HEK293T (cell line): ENCODE measurements around the gene CHRNA10.

ENCODE experiments used
- CTCF ChIA-PET: fragments of 350-600 bp; formaldehyde crosslinking; extraction: SDS; loops from one replicate; lab custom pipeline; 2021; ENCODE audit warnings: antibody characterized with exemption, inconsistent platforms; lab: Yijun Ruan, JAX
- POLR2A ChIA-PET: fragments of 350-600 bp; formaldehyde crosslinking; extraction: SDS; loops from one replicate; lab custom pipeline; 2020; ENCODE audit warnings: antibody characterized with exemption, inconsistent platforms; lab: Yijun Ruan, JAX
- DNase-seq: peaks from one replicate; pipeline ENCODE4 v3.0.0; 2012; ENCODE audit warnings: mixed read lengths; ENCODE audit errors: extremely low spot score
- ARNT ChIP-seq: fragments of 450-650 bp; IDR thresholded peaks from 2 replicates; pipeline ENCODE4 v1.6.1; 2017; ENCODE audit warnings: mild to moderate bottlenecking
- BHLHE40 ChIP-seq: fragments of 450-650 bp; IDR thresholded peaks from 2 replicates; pipeline ENCODE4 v1.6.1; 2016; ENCODE audit warnings: mild to moderate bottlenecking, moderate library complexity, borderline replicate concordance
- CTBP1 ChIP-seq: fragments of 450-650 bp; IDR thresholded peaks from 2 replicates; pipeline ENCODE4 v1.6.1; 2016; ENCODE audit warnings: borderline replicate concordance
- ELF4 ChIP-seq: fragments of 450-650 bp; IDR thresholded peaks from 2 replicates; pipeline ENCODE4 v1.6.1; 2017; ENCODE audit warnings: antibody characterized with exemption
- FOXA1 ChIP-seq: fragments of 450-650 bp; IDR thresholded peaks from 2 replicates; pipeline ENCODE4 v1.6.1; 2016; ENCODE audit warnings: mild to moderate bottlenecking
- FOXK2 ChIP-seq: fragments of 450-650 bp; IDR thresholded peaks from 2 replicates; pipeline ENCODE4 v1.6.1; 2016; ENCODE audit warnings: mild to moderate bottlenecking
- FOXM1 ChIP-seq: fragments of 450-650 bp; IDR thresholded peaks from 2 replicates; pipeline ENCODE4 v1.6.1; 2017; ENCODE audit warnings: mild to moderate bottlenecking, borderline replicate concordance
- HDGF ChIP-seq: fragments of 450-650 bp; IDR thresholded peaks from 2 replicates; pipeline ENCODE4 v1.6.1; 2017; ENCODE audit warnings: antibody characterized with exemption, borderline replicate concordance
- L3MBTL2 ChIP-seq: fragments of 450-650 bp; conservative IDR thresholded peaks from 2 replicates; pipeline ENCODE4 v1.6.1; 2016; ENCODE audit warnings: mild to moderate bottlenecking
- LEF1 ChIP-seq: fragments of 450-650 bp; IDR thresholded peaks from 2 replicates; pipeline ENCODE4 v1.6.1; 2017; ENCODE audit warnings: mild to moderate bottlenecking, borderline replicate concordance
- NFRKB ChIP-seq: fragments of 450-650 bp; IDR thresholded peaks from 2 replicates; pipeline ENCODE4 v1.6.1; 2016; ENCODE audit warnings: mild to moderate bottlenecking, moderate library complexity
- PKNOX1 ChIP-seq: fragments of 450-650 bp; IDR thresholded peaks from 2 replicates; pipeline ENCODE4 v1.6.1; 2016
- SP1 ChIP-seq: fragments of 450-650 bp; IDR thresholded peaks from 2 replicates; pipeline ENCODE4 v1.6.1; 2017
- SUZ12 ChIP-seq: fragments of 450-650 bp; IDR thresholded peaks from 2 replicates; pipeline ENCODE4 v1.6.1; 2016; ENCODE audit warnings: mild to moderate bottlenecking
- TARDBP ChIP-seq: fragments of 450-650 bp; IDR thresholded peaks from 2 replicates; pipeline ENCODE4 v1.6.1; 2016
- ZNF384 ChIP-seq: fragments of 450-650 bp; IDR thresholded peaks from 2 replicates; pipeline ENCODE4 v1.6.1; 2016

Gene CHRNA10

GRCh38 chr11:3700410-3700809, 29.2 kb upstream of the CHRNA10 start:
- POLR2A ChIA-PET, result no interaction called here
- TF ChIP-seq LEF1, result no peak
- no peak for TF ChIP-seq NFRKB
- TF ChIP-seq L3MBTL2, result no peak
- no peak for TF ChIP-seq ZNF384
- TF ChIP-seq FOXM1, result no peak
- TF ChIP-seq SUZ12, result no peak
- CTCF ChIA-PET, result no interaction called here
- no peak for DNase-seq

- no peak for DNase-seq
- ChIA-PET POLR2A (no interaction called here), CTCF (no interaction called here)
- no peak for TF ChIP-seq ARNT
- TF ChIP-seq SP1, result no peak
- no peak for TF ChIP-seq CTBP1
- TF ChIP-seq FOXA1, result no peak
- TF ChIP-seq BHLHE40, result no peak
Measured at GRCh38 chr11:3686751-3687150, 15.6 kb upstream of the CHRNA10 start.

GRCh38 chr11:3685923-3686322, 14.7 kb upstream of the CHRNA10 start:
- no peak for DNase-seq
- TF ChIP-seq BHLHE40, result no peak
- TF ChIP-seq FOXK2, result no peak
- TF ChIP-seq FOXM1, result no peak
- no peak for TF ChIP-seq PKNOX1
- TF ChIP-seq NFRKB, result no peak
- no peak for TF ChIP-seq ELF4
- no peak for TF ChIP-seq FOXA1
- TF ChIP-seq TARDBP, result no peak
- no peak for TF ChIP-seq HDGF
- TF ChIP-seq ARNT, result no peak
- TF ChIP-seq ZNF384, result no peak
- TF ChIP-seq CTBP1, result no peak
- TF ChIP-seq LEF1, result no peak
- TF ChIP-seq SUZ12, result no peak
- no peak for TF ChIP-seq L3MBTL2
- TF ChIP-seq SP1, result no peak
- POLR2A ChIA-PET, result no interaction called here
- CTCF ChIA-PET, result no interaction called here

- no peak for DNase-seq
- TF ChIP-seq NFRKB (no peak), SP1 (no peak), ARNT (no peak), BHLHE40 (no peak), CTBP1 (no peak), FOXK2 (no peak), ZNF384 (no peak), SUZ12 (no peak), HDGF (no peak), L3MBTL2 (no peak), FOXA1 (no peak), LEF1 (no peak), TARDBP (no peak), PKNOX1 (no peak), FOXM1 (no peak), ELF4 (no peak)
- POLR2A ChIA-PET, result no interaction called here
- CTCF ChIA-PET, result interaction anchor here (0.6 kb wide), 2 partner anchors 12 to 14 kb away, joined by 5 to 7 read pairs; no protein-coding TSS in a partner anchor
Measured at GRCh38 chr11:3684819-3685172, 13.6 kb upstream of the CHRNA10 start.

GRCh38 chr11:3684129-3684818, 13.1 kb upstream of the CHRNA10 start:
- DNase-seq, result no peak
- ChIA-PET CTCF (interaction anchor here (0.6 kb wide), 2 partner anchors 12 to 15 kb away, joined by 5 to 7 read pairs; no protein-coding TSS in a partner anchor), POLR2A (no interaction called here)
- TF ChIP-seq PKNOX1 (no peak), HDGF (no peak), ELF4 (no peak), ZNF384 (no peak), SP1 (no peak), SUZ12 (no peak), FOXK2 (no peak), LEF1 (no peak), L3MBTL2 (no peak), NFRKB (no peak)

- DNase-seq, result no peak
- TF ChIP-seq LEF1, result no peak
- no peak for TF ChIP-seq CTBP1
- TF ChIP-seq SP1, result no peak
- no peak for TF ChIP-seq PKNOX1
- no peak for TF ChIP-seq FOXA1
- no peak for TF ChIP-seq BHLHE40
- TF ChIP-seq ARNT, result no peak
- no peak for TF ChIP-seq ZNF384
- TF ChIP-seq L3MBTL2, result no peak
- TF ChIP-seq NFRKB, result no peak
- TF ChIP-seq HDGF, result no peak
- TF ChIP-seq SUZ12, result no peak
- TF ChIP-seq FOXM1, result no peak
- TF ChIP-seq FOXK2, result no peak
- CTCF ChIA-PET, result no interaction called here
- POLR2A ChIA-PET, result no interaction called here
Measured at GRCh38 chr11:3683039-3683438, 11.9 kb upstream of the CHRNA10 start.
